Smooth muscle cell of trachea (primary cell): ENCODE results near the gene CCDC157. TPM values are rescaled to one million over a fixed set of nuclear protein-coding genes. Genes with fewer than 3 reads are reported as not detected.

ENCODE experiments used
- total RNA-seq: library from RNA; depleted of rRNA; stranded (reverse); fragments of >200 nt; gene quantifications from 2 replicates; pipeline ENCODE4 v1.2.1, GENCODE V29; 2014

Gene CCDC157
- total RNA-seq = 2.3 and 4.0 TPM in 2 replicates

GRCh38 chr22:30356449-30357235 is at the start of gene CCDC157, which contains the start of gene SF3A1:
TSS of gene CCDC157 (plus strand) at chr22:30357007. CDS start at chr22:30366001, 8,994 bp downstream.
TSS of gene SF3A1 (minus strand) at chr22:30356894. CDS start at chr22:30356792, 102 bp downstream.

GRCh38 chr22:30326706-30327362 is 30.0 kb upstream of the CCDC157 start, which contains the start of gene TBC1D10A:
TSS of gene TBC1D10A (minus strand) at chr22:30326941. CDS start at chr22:30326881, 60 bp downstream.

GRCh38 chr22:30386960-30387827 is 30.4 kb downstream of the CCDC157 start, which contains the start of gene RNF215:
TSS of gene RNF215 (minus strand) at chr22:30387411. CDS start at chr22:30387313, 98 bp downstream.

GRCh38 chr22:30396871-30397655 is 40.3 kb downstream of the CCDC157 start, which contains the start of gene SEC14L2:
TSS of gene SEC14L2 (plus strand) at chr22:30397018. CDS start at chr22:30397117, 99 bp downstream.

GRCh38 chr22:30425616-30426387 is 69.0 kb downstream of the CCDC157 start, which contains the start of gene MTFP1:
TSS of gene MTFP1 (plus strand) at chr22:30425768. CDS start at chr22:30425880, 112 bp downstream.

Other genes starting within 250 kb of the CCDC157 start
- 10.6 and 40.4 TPM in 2 replicates for gene LIF, start 110.2 kb upstream of the CCDC157 start, total RNA-seq
- gene OSM, start 90.2 kb upstream of the CCDC157 start, total RNA-seq = not detected in 2 replicates
- 6.4 and 18.0 TPM in 2 replicates for gene CASTOR1, start 67.5 kb upstream of the CCDC157 start, total RNA-seq
- gene TBC1D10A, start 30.1 kb upstream of the CCDC157 start, total RNA-seq = 22.8 and 26.3 TPM in 2 replicates
- gene SF3A1, start 113 bp upstream of the CCDC157 start, total RNA-seq = 19.2 and 23.0 TPM in 2 replicates
- 21.8 and 37.4 TPM in 2 replicates for gene RNF215, start 30.4 kb downstream of the CCDC157 start, total RNA-seq
- gene SEC14L2, start 40.0 kb downstream of the CCDC157 start, total RNA-seq = 12.7 and 25.3 TPM in 2 replicates
- gene MTFP1, start 68.8 kb downstream of the CCDC157 start, total RNA-seq = 4.7 and 8.4 TPM in 2 replicates
- gene SEC14L3, start 115.0 kb downstream of the CCDC157 start, total RNA-seq = not detected in 2 replicates
- gene SEC14L4, start 148.7 kb downstream of the CCDC157 start, total RNA-seq = 0.50 TPM in 1 of 2 replicates, not detected in the other
- under 0.01 and 0.17 TPM in 2 replicates for gene SEC14L6, start 189.7 kb downstream of the CCDC157 start, total RNA-seq
- 0.15 and 0.17 TPM in 2 replicates for gene GAL3ST1, start 217.7 kb downstream of the CCDC157 start, total RNA-seq
- gene PES1, start 234.9 kb downstream of the CCDC157 start, total RNA-seq = 68.9 and 86.8 TPM in 2 replicates